GM04503 (cell line): ENCODE measurements around the gene DYNC1H1.

Source experiments
- DNase-seq: peaks from one replicate; pipeline ENCODE4 v3.0.0-alpha.2; 2012; ENCODE audit warnings: low read depth

The DYNC1H1 gene

GRCh38 chr14:102035914-102036313 is 71.5 kb downstream of the DYNC1H1 start:
- DNase-seq = no peak

- DNase-seq = no peak
These were observed 73.3 kb downstream of the DYNC1H1 start for GRCh38 chr14:102037686-102038085.

- no peak for DNase-seq
These were observed 74.8 kb downstream of the DYNC1H1 start for GRCh38 chr14:102039157-102039556.

- no peak for DNase-seq
These were observed 75.8 kb downstream of the DYNC1H1 start for GRCh38 chr14:102040153-102040552.

GRCh38 chr14:102042699-102043098 is 78.3 kb downstream of the DYNC1H1 start:
- DNase-seq = no peak

GRCh38 chr14:102043251-102044025 is 79.1 kb downstream of the DYNC1H1 start:
- DNase-seq = no peak

GRCh38 chr14:102044566-102044965 is 80.2 kb downstream of the DYNC1H1 start:
- no peak for DNase-seq

GRCh38 chr14:102046337-102047278 is 82.2 kb downstream of the DYNC1H1 start:
- peak; percentile 52 for DNase-seq

GRCh38 chr14:102047808-102048540 is 83.6 kb downstream of the DYNC1H1 start:
- DNase-seq = no peak

GRCh38 chr14:102049258-102050025 is 85.1 kb downstream of the DYNC1H1 start:
- no peak for DNase-seq

- DNase-seq = no peak
These were observed 85.6 kb downstream of the DYNC1H1 start for GRCh38 chr14:102050026-102050405.

GRCh38 chr14:102050625-102051024 is 86.3 kb downstream of the DYNC1H1 start:
- DNase-seq = peak; percentile 92

- DNase-seq = no peak
These were observed 88.1 kb downstream of the DYNC1H1 start for GRCh38 chr14:102052522-102052921.

- peak; percentile 44 for DNase-seq
These were observed 91.0 kb downstream of the DYNC1H1 start for GRCh38 chr14:102055181-102055901.

- DNase-seq = no peak
These were observed 92.5 kb downstream of the DYNC1H1 start for GRCh38 chr14:102056694-102057442.

- no peak for DNase-seq
These were observed 93.2 kb downstream of the DYNC1H1 start for GRCh38 chr14:102057480-102058114.

GRCh38 chr14:102058146-102058545 is 93.8 kb downstream of the DYNC1H1 start:
- no peak for DNase-seq

- no peak for DNase-seq
These were observed 94.6 kb downstream of the DYNC1H1 start for GRCh38 chr14:102058961-102059360.

- DNase-seq = peak; percentile 71
These were observed 98.9 kb downstream of the DYNC1H1 start for GRCh38 chr14:102063109-102063807.
